ENCODE measurements around the gene UBE2U. TPM values are rescaled to one million over a fixed set of nuclear protein-coding genes. Genes with fewer than 3 reads are reported as not detected.

Gene UBE2U, protein sequence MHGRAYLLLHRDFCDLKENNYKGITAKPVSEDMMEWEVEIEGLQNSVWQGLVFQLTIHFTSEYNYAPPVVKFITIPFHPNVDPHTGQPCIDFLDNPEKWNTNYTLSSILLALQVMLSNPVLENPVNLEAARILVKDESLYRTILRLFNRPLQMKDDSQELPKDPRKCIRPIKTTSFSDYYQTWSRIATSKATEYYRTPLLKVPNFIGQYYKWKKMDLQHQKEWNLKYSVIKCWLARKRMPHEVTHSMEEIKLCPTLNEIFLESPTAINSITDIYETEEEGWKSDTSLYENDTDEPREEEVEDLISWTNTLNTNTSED
- not detected for total RNA-seq

DNA sequence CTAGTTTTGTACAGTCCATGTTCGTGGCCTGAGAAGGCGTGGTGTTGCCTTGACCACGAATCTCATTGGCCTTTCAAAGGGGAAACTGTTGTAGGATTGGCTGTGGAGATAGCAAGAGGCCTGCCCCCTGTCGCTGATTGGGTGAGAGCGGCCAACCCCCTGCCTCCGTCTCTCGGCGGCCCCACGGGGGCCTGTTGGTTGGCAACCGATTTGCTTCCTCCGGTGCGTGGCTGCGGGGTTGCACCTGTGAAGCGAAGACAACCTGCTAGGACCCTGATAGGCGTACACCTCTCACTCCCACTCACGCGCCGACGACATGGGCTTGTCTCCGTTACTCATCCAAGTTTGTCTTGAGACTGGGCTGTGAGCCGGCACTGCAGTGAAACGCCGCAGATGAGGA is at the start of gene UBE2U:
Gene UBE2U (plus strand): TSS at position 204 of the 400 bp plus-strand sequence. CDS start 428 bp downstream, outside the sequence.
- H3K27me3 Mint-ChIP-seq = peaks cover 22% of the 10 kb centered on the region
- H3K27ac Mint-ChIP-seq = no peak within 1 kb of the TSS
- no peak for ATAC-seq (replicated peaks)
- H3K4me3 Mint-ChIP-seq = no peak within 1 kb of the TSS
- H3K36me3 Mint-ChIP-seq (ENCODE audit: low read depth) = no peaks in the 10 kb centered on the region
- no peaks in the 10 kb centered on the region for H3K9me3 Mint-ChIP-seq
- peaks cover 5% of the 10 kb centered on the region for H3K4me1 Mint-ChIP-seq

DNA sequence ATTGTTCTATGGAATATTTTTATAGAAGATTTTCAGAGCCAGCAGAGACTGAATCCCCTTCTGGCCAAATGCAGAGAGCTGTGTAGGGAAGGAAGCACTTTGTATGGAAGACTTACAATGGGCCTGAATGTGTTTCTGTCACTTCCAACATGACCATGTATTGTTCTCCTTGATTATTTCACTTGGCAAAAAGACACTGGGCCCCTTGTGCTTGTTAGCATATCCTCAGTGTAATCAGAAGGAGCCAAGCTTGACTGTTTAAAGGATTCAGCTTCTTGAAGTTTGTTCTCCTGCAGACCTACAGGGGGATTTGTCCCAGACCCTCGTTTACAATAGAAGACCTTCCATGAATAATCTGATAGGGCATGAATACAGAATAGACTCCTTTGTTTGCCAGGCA is 48.1 kb upstream of the UBE2U start:
- Mint-ChIP-seq H3K9me3 (no peaks in the 10 kb centered on the region), H3K36me3 (ENCODE audit: low read depth) (no peaks in the 10 kb centered on the region), H3K27me3 (peaks cover 3% of the 10 kb centered on the region), H3K4me1 (no peaks in the 10 kb centered on the region), H3K27ac (no peak overlapping the region), H3K4me3 (no peak overlapping the region)
- no peak for ATAC-seq (replicated peaks)

DNA sequence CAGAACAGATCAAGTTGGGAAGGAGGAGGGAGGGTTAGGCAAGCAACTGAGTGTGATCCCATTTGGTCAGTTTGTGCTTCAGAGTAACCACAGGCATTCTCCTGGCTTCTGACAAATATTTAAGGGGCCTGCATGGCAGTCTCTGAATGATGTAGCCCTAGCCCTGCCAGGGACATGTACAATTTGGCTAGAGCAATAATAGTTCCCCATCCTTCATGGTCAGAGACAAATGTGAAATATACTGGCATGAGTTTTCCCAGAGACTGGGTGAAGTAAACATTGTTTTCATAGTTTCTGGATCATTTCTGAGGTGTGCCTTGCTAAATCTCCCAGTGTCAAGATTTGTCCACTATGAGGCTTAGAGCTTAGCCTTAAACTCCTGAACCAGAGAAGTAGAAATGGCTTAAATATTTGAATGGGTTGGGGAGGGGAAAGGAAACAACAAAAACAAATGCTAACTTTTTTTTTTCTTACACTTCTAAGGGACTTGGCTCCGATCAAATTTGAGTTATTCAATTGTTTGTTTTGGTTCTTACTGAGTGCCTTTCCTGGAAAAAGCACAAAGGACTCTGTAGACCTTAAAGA is 42.0 kb upstream of the UBE2U start:
- Mint-ChIP-seq H3K36me3 (ENCODE audit: low read depth) (no peaks in the 10 kb centered on the region), H3K4me1 (no peaks in the 10 kb centered on the region), H3K9me3 (no peaks in the 10 kb centered on the region), H3K27me3 (peaks cover 17% of the 10 kb centered on the region), H3K27ac (no peak overlapping the region), H3K4me3 (no peak overlapping the region)
- no peak for ATAC-seq (replicated peaks)

DNA sequence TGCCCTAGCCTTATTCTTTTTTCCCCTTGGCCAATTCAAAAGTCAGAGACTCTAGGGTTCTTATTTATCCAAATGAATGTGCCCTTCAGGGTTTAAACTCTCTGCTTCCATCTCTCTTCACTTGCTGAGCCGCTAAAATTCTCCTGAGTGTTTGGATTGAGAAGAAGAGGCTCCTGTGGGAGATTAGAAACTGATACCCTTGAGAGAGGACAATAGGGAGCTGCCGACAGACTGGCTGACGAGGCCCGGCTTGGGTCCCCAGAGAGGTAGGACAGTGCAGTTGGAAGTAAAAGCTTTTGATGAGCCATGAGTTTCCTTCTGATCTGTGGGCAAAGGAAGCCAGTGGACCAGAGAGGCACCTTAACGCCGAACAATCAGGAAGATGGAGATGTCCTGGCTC is 41.3 kb upstream of the UBE2U start:
- Mint-ChIP-seq H3K4me3 (no peak overlapping the region), H3K36me3 (ENCODE audit: low read depth) (no peaks in the 10 kb centered on the region), H3K27ac (no peak overlapping the region), H3K4me1 (no peaks in the 10 kb centered on the region), H3K9me3 (no peaks in the 10 kb centered on the region), H3K27me3 (peaks cover 17% of the 10 kb centered on the region)
- ATAC-seq (replicated peaks) = no peak

DNA sequence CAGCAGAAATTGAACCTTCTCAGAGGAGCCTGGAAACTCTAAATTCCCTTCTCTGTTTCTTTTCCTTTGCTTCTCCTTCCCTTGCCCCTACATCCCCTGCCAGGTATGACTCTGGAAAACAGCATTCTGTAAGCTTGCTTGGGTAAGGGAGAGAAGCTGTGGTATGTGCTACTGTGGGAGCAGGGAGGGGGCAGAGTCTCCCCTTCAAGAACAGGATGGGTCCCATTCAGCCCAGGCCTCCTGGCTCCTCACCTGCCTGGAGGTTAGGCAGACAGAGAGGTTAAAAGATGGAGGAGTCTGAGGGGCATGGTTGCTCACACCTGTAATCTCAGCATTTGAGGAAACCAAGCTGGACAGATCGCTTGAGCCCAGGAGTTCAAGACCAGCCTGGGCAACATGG is 40.6 kb upstream of the UBE2U start:
- Mint-ChIP-seq H3K4me1 (no peaks in the 10 kb centered on the region), H3K9me3 (no peaks in the 10 kb centered on the region), H3K4me3 (no peak overlapping the region), H3K27ac (no peak overlapping the region), H3K27me3 (peaks cover 17% of the 10 kb centered on the region), H3K36me3 (ENCODE audit: low read depth) (no peaks in the 10 kb centered on the region)
- no peak for ATAC-seq (replicated peaks)

DNA sequence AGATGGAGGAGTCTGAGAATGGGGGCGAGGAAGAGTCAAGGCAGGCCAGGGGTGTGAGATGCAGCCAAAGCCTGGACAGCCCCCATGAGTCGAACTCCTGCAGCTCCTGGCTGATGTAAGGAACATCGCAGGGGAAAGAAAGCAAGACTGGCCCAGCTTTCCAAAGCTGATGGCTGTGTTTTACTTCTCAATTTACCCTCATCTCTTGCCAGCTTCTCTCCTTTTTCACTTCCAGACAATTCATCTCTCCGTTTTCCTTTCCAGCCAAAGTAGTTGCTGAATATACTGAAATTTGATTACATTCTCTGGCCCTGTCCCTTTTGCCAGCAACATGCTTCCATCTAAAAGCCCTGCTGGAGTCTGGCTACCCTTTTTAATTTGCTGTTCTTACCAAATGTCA is 40.0 kb upstream of the UBE2U start:
- H3K27me3 Mint-ChIP-seq = peaks cover 17% of the 10 kb centered on the region
- no peaks in the 10 kb centered on the region for H3K4me1 Mint-ChIP-seq
- H3K27ac Mint-ChIP-seq = no peak overlapping the region
- ATAC-seq (replicated peaks) = no peak
- H3K4me3 Mint-ChIP-seq = no peak overlapping the region
- no peaks in the 10 kb centered on the region for H3K9me3 Mint-ChIP-seq
- no peaks in the 10 kb centered on the region for H3K36me3 Mint-ChIP-seq (ENCODE audit: low read depth)

DNA sequence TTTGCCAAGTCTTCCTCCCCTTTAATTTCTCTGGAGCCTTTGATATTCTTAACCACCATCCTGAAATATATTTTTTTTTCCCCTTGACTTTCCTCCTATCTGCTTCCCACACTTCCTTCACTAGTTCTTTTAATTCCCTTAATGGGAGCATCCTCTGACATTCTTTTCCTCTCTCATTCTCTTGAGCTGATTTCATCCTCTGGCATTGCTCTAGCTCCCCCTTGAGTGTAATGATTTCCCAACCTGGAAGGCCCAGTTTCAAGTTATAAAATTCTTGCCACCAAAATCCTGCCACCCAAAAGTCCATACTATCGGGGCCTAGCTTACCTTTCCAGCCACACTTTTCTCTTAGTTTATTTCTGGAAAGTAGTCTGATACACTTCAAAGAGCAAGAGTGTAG is 39.5 kb upstream of the UBE2U start:
- no peak for ATAC-seq (replicated peaks)
- Mint-ChIP-seq H3K27ac (no peak overlapping the region), H3K9me3 (no peaks in the 10 kb centered on the region), H3K4me3 (no peak overlapping the region), H3K4me1 (no peaks in the 10 kb centered on the region), H3K36me3 (ENCODE audit: low read depth) (no peaks in the 10 kb centered on the region), H3K27me3 (peaks cover 18% of the 10 kb centered on the region)

DNA sequence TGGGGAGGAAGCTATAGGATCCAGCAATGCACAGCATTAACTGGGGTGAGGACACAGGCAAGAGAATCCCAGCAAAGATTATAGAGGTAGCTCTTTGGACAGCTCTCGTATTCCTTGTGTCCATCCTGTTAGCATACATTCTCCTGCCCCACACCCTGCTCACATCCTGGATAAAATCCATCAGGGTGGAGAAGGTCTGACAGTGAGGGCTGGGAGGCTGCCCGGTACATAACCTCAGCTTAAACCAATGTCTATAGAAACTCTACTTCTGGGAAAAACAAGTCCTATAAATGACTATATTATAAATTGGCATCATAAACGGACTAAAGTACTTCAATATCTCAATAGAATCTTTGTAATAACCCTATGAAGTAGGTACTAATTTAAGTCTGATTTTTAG is 36.8 kb upstream of the UBE2U start:
- ATAC-seq (replicated peaks) = no peak
- Mint-ChIP-seq H3K9me3 (no peaks in the 10 kb centered on the region), H3K4me1 (no peaks in the 10 kb centered on the region), H3K27ac (no peak overlapping the region), H3K4me3 (no peak overlapping the region), H3K27me3 (peaks cover 17% of the 10 kb centered on the region), H3K36me3 (ENCODE audit: low read depth) (no peaks in the 10 kb centered on the region)

DNA sequence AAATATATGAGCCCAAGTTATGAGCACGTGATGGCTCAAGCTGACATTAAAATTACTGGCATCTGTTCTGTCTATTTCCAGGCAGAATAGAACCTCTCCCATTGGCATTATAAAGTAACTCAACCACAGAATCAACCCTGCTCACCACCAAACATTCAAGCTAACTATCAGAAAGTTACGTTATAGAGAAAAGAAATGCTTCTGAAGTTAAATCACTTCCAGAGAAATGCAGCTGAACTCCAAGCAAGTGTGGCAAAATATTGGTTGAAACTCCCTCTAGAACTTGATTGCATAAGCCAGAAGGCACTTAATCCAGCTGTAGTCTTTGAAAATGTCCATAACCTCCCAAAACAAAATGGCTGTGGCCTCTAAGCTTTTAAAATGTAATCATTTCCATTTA is 36.2 kb upstream of the UBE2U start:
- Mint-ChIP-seq H3K27me3 (peaks cover 17% of the 10 kb centered on the region), H3K27ac (no peak overlapping the region), H3K4me1 (no peaks in the 10 kb centered on the region), H3K9me3 (no peaks in the 10 kb centered on the region), H3K4me3 (no peak overlapping the region), H3K36me3 (ENCODE audit: low read depth) (no peaks in the 10 kb centered on the region)
- no peak for ATAC-seq (replicated peaks)

DNA sequence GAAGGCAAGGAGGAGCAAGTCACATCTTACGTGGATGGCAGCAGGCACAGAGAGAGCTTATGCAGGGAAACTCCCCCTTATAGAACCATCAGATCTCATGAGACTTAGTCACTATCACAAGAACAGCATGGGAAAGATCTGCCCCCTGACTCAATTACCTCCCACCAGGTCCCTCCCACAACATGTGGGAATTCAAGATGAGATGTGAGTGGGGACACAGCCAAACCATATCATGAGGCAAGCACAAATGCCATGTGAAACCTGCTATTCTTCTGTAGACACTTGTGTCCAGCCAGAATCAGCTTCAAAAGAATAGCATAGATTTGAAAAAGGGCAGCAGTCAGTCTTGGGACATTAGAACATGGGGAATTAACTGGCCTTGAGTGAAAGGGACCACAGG is 32.2 kb upstream of the UBE2U start:
- no peak overlapping the region for H3K4me3 Mint-ChIP-seq
- no peaks in the 10 kb centered on the region for H3K4me1 Mint-ChIP-seq
- no peak overlapping the region for H3K27ac Mint-ChIP-seq
- peaks cover 22% of the 10 kb centered on the region for H3K27me3 Mint-ChIP-seq
- peak; percentile 9 for ATAC-seq (replicated peaks)
- H3K36me3 Mint-ChIP-seq (ENCODE audit: low read depth) = no peaks in the 10 kb centered on the region
- no peaks in the 10 kb centered on the region for H3K9me3 Mint-ChIP-seq

DNA sequence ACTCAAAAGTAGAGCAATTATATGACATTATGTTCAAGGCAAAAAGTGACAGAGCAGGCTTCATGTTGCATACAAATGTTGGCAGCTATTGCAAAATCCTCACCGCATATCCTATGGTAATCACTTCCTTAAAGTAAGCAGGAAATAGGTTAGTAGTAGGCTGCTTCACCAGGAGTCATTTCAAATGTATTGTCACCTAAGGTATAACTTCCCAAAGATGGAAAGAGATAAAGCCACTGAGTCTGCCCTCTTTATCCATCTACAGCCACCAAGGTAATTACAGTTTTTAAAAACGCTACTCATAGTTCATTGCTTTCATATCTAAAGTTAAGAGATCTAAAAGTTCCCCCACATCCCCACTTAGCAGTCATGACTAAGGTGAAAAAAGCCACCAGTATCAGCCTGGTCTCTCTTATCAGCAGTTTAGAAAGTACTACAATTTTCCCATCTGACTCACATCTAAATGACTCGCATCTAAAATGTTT is 31.6 kb upstream of the UBE2U start:
- no peaks in the 10 kb centered on the region for H3K9me3 Mint-ChIP-seq
- no peak overlapping the region for H3K27ac Mint-ChIP-seq
- peaks cover 19% of the 10 kb centered on the region for H3K27me3 Mint-ChIP-seq
- H3K4me1 Mint-ChIP-seq = no peaks in the 10 kb centered on the region
- H3K36me3 Mint-ChIP-seq (ENCODE audit: low read depth) = no peaks in the 10 kb centered on the region
- ATAC-seq (replicated peaks) = peak; percentile 84
- no peak overlapping the region for H3K4me3 Mint-ChIP-seq

DNA sequence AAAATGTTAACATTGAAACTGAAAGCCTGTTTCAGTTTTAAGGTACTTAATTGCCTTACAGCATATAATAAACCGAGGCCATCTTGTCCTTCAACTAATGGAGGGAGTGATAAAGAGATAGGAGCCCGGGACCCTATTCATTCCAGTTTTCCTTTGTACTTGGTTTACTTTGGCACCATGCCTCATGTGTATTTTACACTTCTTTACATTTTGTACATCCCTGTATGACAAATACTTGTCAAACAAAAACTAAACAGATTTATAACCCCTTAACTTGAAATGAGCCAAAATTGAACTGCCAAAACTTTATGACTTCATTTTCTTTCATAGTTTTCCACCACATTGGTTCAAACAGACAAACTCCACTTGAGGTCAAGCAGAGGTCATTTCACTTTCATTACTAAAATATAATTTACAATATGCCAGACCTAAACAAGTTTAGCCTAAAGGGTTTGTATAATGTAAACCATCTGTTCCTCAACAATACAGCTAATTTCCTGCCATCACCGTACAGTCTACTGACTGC is 30.9 kb upstream of the UBE2U start:
- no peak overlapping the region for H3K27ac Mint-ChIP-seq
- no peaks in the 10 kb centered on the region for H3K4me1 Mint-ChIP-seq
- peaks cover 19% of the 10 kb centered on the region for H3K27me3 Mint-ChIP-seq
- no peaks in the 10 kb centered on the region for H3K36me3 Mint-ChIP-seq (ENCODE audit: low read depth)
- H3K9me3 Mint-ChIP-seq = no peaks in the 10 kb centered on the region
- ATAC-seq (replicated peaks) = no peak
- no peak overlapping the region for H3K4me3 Mint-ChIP-seq

DNA sequence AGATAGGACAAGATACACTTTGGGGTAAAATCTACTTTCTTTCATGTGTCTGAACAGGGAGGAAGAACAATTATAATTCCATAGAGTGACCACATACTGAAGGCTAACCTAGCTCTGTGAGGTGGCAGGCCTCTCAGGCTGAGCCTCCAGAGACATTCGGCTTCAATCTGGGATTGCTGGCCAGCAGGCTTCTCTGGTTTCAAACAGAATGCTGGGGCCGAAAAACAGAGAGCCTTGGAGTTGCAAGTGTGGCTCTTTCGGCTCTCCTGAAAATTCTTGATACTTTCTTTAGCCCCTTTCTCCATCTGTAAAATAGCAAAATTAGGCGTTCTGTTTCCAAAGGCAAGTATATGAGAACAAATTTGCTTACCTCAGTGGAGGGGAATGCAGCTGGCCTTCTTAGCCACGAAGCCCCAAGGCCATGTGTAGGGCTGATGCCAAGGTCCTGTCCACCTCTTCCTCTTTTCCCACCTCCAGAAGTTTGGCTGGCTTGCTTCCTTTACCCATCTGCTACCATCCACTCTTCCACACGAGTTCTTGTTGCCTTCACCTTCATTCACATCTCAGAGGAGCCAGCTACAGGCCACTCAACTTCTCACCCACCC is 30.0 kb upstream of the UBE2U start:
- H3K9me3 Mint-ChIP-seq = no peaks in the 10 kb centered on the region
- H3K27ac Mint-ChIP-seq = no peak overlapping the region
- no peak for ATAC-seq (replicated peaks)
- no peaks in the 10 kb centered on the region for H3K36me3 Mint-ChIP-seq (ENCODE audit: low read depth)
- no peak overlapping the region for H3K4me3 Mint-ChIP-seq
- H3K27me3 Mint-ChIP-seq = peaks cover 24% of the 10 kb centered on the region
- H3K4me1 Mint-ChIP-seq = no peaks in the 10 kb centered on the region

DNA sequence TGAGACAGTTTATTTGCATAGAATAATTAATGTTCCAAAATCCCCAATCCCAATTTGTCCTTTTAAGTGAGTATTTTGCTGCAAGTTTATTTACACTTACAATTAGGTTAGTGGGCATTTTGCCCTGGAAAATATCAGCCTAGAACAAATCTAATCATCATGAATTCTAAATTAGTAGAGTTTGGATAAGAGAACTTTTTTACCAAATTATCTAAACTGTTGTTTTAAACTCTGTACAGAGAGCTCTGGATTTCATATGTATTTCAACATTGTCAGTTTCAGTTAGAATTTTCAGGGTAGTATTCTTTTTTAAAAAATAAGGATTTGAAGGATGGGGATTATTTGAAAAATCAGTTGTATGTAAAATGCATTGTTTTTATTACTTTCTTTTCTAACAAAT is 27.8 kb upstream of the UBE2U start:
- Mint-ChIP-seq H3K4me3 (no peak overlapping the region), H3K27ac (no peak overlapping the region), H3K4me1 (no peaks in the 10 kb centered on the region), H3K36me3 (ENCODE audit: low read depth) (no peaks in the 10 kb centered on the region), H3K9me3 (no peaks in the 10 kb centered on the region), H3K27me3 (peaks cover 23% of the 10 kb centered on the region)
- no peak for ATAC-seq (replicated peaks)

DNA sequence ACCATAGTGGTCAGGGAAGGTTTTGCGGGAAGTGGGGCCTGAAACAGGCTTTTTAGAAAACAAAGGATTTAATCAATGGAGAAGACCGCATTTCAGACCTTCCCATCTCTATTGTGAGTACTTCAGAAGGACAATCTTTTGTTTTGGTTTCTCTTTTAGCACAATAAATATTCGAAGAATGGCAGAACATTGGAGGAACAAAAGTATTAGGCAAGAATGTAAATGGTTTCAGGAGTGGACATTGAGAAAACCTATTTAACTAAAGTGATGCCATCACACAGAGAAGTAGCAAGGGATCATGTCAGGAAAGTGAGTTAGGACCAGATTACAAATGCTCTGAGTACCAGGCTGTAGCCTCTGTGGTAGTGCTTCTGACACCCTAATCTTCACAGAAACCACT is 26.8 kb upstream of the UBE2U start:
- no peak overlapping the region for H3K27ac Mint-ChIP-seq
- H3K4me3 Mint-ChIP-seq = no peak overlapping the region
- no peak for ATAC-seq (replicated peaks)
- no peaks in the 10 kb centered on the region for H3K9me3 Mint-ChIP-seq
- peaks cover 21% of the 10 kb centered on the region for H3K27me3 Mint-ChIP-seq
- no peaks in the 10 kb centered on the region for H3K4me1 Mint-ChIP-seq
- no peaks in the 10 kb centered on the region for H3K36me3 Mint-ChIP-seq (ENCODE audit: low read depth)

Data from activated T-helper 17 cell treated with anti-CD3 and anti-CD28 coated beads, Interleukin-2, amount 50 U/mL, for 72 hours (primary cell).